AG10803 (cell line): ENCODE results near the gene MEOX2.

Source experiments
- DNase-seq: peaks from one replicate; pipeline ENCODE4 v3.0.0; 2010; ENCODE audit warnings: low read depth
- H3K4me3 ChIP-seq: 2 replicates; pipeline ENCODE4 v1.5.1; 2011; ENCODE audit warnings: mild to moderate bottlenecking, low read length, control low read depth
- CTCF ChIP-seq: conservative IDR thresholded peaks from 2 replicates; pipeline ENCODE4 v1.5.1; 2011; ENCODE audit warnings: mild to moderate bottlenecking, low read length, control low read depth, inconsistent platforms

MEOX2 gene

DNA sequence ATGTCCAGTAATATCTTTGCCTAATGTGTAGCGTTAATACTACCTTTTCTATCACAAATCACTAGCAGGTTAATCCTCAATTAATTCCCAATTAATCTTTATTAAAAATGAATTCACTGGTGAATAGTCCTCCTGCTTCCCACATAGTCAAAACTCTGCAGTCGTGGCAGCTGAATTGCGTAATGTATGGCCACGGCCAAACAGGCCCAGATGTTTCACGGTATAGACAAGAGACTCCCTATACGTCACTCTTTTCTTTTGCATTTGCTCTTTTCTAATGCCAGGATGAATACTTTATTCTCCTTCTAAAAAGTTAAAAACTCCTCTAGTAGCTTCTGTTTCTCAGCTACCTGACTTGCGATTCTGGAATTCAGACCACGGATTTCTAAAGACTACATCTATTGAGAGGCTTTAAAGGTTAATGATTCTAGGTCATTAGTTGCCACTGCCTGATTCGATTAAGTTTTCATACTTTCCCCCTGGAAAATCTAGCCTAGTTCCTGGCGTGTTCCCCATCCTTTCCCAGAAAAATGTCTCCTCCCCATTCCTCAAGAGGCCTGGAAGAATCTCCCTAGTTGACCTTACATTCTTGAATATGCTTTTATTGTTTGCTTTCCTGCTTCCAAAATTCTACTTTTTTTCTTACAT is 16.9 kb downstream of the MEOX2 start:
- H3K4me3 ChIP-seq: no peak overlapping the region
- TF ChIP-seq CTCF: no peak

DNA sequence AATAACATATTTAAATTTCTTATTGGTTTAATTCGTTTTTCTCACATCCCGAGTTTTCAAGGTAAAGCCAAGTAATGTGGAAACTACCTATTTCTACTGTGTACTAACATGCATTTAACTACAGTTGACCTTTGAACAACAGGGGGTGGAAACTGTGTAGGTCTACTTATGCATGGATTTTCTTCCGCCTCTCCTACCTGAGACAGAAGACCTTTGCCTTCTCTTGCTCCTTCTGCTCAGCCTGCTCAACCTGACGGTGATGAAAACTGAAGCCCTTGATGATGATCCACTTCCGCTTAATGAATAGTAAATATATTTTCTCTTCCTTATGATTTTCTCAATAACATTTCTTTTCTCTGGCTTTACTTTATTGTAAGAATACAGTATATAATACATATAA is 18.5 kb downstream of the MEOX2 start:
- no peak overlapping the region for H3K4me3 ChIP-seq
- DNase-seq: no peak
- TF ChIP-seq CTCF: no peak

More for the DNA sequence above, 16.9 kb downstream of the MEOX2 start:
- no peak for DNase-seq

DNA sequence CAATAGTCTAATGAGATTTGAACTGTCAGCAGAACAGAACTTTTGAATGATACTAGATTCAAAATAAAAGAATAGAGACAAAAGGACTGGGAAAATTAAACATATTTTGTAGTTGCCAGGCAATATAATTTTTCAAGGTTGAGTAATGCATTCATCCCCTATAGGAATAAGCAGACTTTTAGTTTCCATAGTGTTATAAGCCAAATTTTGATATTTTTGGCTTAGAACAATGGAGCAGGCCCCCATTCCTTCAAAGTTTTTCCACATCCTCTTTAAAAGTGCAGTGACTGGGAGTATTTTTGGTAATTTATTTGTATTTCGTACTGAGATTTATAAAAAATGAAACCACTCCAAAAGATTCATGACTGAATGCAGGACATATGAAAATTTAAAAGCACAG is 24.0 kb downstream of the MEOX2 start:
- no peak for TF ChIP-seq CTCF
- DNase-seq: no peak
- no peak overlapping the region for H3K4me3 ChIP-seq

DNA sequence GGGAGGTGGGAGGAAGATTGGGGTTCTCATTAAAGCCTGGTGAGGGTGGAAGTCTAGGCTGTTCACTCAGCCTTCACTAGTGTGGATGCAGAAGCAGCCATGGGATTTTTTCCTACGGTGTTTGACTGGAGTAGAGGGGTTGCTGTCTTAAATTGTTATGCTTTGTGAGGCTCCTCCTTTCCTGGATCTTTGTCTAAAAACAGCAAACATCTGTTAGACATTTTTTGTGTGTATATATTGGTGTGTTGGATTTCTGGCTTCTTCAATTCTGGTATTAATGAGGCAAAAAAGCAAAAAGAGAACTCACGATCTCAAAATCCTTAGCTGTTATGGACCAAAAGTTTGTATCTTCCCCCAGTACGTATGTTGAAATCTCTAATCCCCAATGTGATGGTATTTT is 28.2 kb downstream of the MEOX2 start:
- no peak overlapping the region for H3K4me3 ChIP-seq
- no peak for TF ChIP-seq CTCF
- DNase-seq: no peak

- DNase-seq: no peak
- no peak for TF ChIP-seq CTCF
- H3K4me3 ChIP-seq: no peak overlapping the region
These were observed 33.6 kb downstream of the MEOX2 start for GRCh38 chr7:15652776-15653290.

DNA sequence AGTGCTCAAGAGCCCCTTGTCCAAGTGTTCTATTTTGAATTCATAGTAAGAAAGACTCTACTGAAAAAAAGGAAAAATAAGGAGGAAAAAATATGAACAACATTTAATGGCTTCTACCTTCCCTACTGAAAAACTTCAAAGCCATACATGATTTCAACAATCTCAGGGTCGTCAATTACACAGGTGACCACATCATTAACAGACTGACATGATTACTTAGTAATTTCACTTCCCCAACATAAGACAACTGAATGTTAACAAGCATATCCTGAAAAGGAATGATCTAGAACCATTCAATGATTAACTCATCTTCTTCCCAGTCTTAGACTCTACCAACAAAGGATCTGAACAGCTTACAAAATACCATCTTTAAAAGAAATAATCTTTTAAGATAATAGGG is 34.8 kb downstream of the MEOX2 start:
- TF ChIP-seq CTCF: no peak
- no peak for DNase-seq
- no peak overlapping the region for H3K4me3 ChIP-seq

DNA sequence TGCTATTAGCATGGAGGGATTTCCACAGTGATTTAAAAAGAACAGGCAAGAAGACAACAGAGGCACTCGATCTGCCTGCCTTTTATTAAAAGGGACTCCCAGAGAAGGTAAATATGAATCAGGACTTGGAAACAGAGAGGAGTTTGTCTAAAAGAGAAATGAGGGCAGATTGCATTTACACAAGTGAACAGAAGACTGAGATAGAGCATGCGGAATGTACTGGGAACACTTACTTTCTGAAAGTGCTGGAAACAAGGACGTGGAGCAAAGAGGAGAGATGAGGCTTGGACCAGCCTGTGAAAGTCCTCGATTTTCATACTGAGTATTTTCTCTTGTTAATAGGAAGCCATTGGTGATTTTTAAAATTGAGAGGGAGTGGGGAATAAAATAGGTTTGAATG is 35.7 kb downstream of the MEOX2 start:
- no peak for DNase-seq
- no peak for TF ChIP-seq CTCF
- H3K4me3 ChIP-seq: no peak overlapping the region
